Loucy (cell line): ENCODE results near the gene ZNF708.
"Not testable (repeated sequence)": the region's sequence is repeated elsewhere in the genome, so short reads cannot be mapped to it uniquely, and the experiment has no call there.

Experiments
- H2AFZ ChIP-seq: fragments of 200-600 bp; sonication (generic); 2 replicates; pipeline ENCODE4 v1.6.0; 2016; ENCODE audit warnings: antibody characterized with exemption, mild to moderate bottlenecking, low read length, moderate library complexity
- H3F3A ChIP-seq: fragments of 200-600 bp; 2 replicates; pipeline ENCODE4 v1.6.0; 2016; ENCODE audit warnings: antibody characterized with exemption, low read depth, mild to moderate bottlenecking
- H3K27me3 ChIP-seq: fragments of 200-600 bp; sonication (generic); 2 replicates; pipeline ENCODE4 v1.6.1; 2014; ENCODE audit warnings: low read length, mild to moderate bottlenecking; ENCODE audit not compliant: insufficient read depth, poor library complexity, severe bottlenecking
- H3K36me3 ChIP-seq: fragments of 200-600 bp; sonication (generic); 2 replicates; pipeline ENCODE4 v1.6.1; 2016; ENCODE audit warnings: low read length; ENCODE audit not compliant: insufficient read depth
- H3K4me1 ChIP-seq: fragments of 200-600 bp; sonication (generic); 2 replicates; pipeline ENCODE4 v1.5.1; 2014; ENCODE audit warnings: low read length, mild to moderate bottlenecking; ENCODE audit not compliant: insufficient read depth, poor library complexity, severe bottlenecking
- H3K4me2 ChIP-seq: fragments of 200-600 bp; sonication (generic); 2 replicates; pipeline ENCODE4 v1.6.0; 2014; ENCODE audit warnings: antibody characterized with exemption, low read length, low read depth, mild to moderate bottlenecking; ENCODE audit not compliant: poor library complexity, severe bottlenecking
- H3K4me3 ChIP-seq: fragments of 200-600 bp; sonication (generic); 2 replicates; pipeline ENCODE4 v1.5.1; 2014; ENCODE audit warnings: low read length, mild to moderate bottlenecking, mixed read lengths; ENCODE audit not compliant: poor library complexity, severe bottlenecking
- H3K79me2 ChIP-seq: fragments of 200-600 bp; sonication (generic); 2 replicates; pipeline ENCODE4 v1.6.1; 2014; ENCODE audit warnings: low read length; ENCODE audit not compliant: insufficient read depth
- H3K9ac ChIP-seq: fragments of 200-600 bp; sonication (generic); 2 replicates; pipeline ENCODE4 v1.6.0; 2014; ENCODE audit warnings: mild to moderate bottlenecking, low read depth, low read length, moderate library complexity; ENCODE audit not compliant: poor library complexity, severe bottlenecking
- H3K9me2 ChIP-seq: fragments of 200-600 bp; sonication (generic); replicated peaks from 2 replicates; pipeline ENCODE4 v1.6.1; 2016; ENCODE audit warnings: low read depth, low read length, mixed read lengths
- H3K9me3 ChIP-seq: fragments of 200-600 bp; sonication (generic); 2 replicates; pipeline ENCODE4 v1.6.1; 2014; ENCODE audit warnings: mild to moderate bottlenecking, antibody characterized with exemption, low read length, low read depth; ENCODE audit not compliant: insufficient read depth
- H4K20me1 ChIP-seq: fragments of 200-600 bp; sonication (generic); 2 replicates; pipeline ENCODE4 v1.6.0; 2014; ENCODE audit warnings: antibody characterized with exemption, low read length, mild to moderate bottlenecking; ENCODE audit not compliant: insufficient read depth, poor library complexity, severe bottlenecking
- EZH2phosphoT487 ChIP-seq: fragments of 200-600 bp; IDR thresholded peaks from 2 replicates; pipeline ENCODE4 v1.6.1; 2018; ENCODE audit warnings: antibody characterized with exemption, mild to moderate bottlenecking, moderate library complexity, borderline replicate concordance
- TF ChIP-seq, protein P1 (sequence below): fragments of 200-600 bp; sonication (generic); conservative IDR thresholded peaks from 2 replicates; pipeline ENCODE4 v1.5.1; 2014; ENCODE audit warnings: mild to moderate bottlenecking, antibody characterized with exemption, low read length

Gene ZNF708

DNA sequence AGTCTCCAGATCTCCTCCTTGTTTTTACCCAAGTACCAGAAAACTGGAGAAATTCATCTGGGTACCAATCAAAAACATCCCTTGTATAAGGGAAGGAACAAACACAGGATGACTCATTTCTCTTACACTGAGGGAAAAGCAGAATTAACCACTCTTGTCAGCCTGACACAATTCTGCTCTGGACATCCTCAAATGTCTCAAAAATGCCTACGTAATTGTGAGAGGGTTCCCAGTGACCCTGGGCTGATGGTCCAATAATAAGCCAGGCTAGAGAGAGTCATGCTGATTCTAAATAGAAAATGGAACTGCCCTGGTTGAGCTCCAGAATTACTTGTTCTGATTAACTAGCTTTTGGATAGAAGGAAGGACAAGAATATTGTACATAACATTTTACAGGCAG lies 14.5 kb downstream of the ZNF708 start:
- no peak for TF ChIP-seq EZH2phosphoT487
- TF ChIP-seq, protein P1, sequence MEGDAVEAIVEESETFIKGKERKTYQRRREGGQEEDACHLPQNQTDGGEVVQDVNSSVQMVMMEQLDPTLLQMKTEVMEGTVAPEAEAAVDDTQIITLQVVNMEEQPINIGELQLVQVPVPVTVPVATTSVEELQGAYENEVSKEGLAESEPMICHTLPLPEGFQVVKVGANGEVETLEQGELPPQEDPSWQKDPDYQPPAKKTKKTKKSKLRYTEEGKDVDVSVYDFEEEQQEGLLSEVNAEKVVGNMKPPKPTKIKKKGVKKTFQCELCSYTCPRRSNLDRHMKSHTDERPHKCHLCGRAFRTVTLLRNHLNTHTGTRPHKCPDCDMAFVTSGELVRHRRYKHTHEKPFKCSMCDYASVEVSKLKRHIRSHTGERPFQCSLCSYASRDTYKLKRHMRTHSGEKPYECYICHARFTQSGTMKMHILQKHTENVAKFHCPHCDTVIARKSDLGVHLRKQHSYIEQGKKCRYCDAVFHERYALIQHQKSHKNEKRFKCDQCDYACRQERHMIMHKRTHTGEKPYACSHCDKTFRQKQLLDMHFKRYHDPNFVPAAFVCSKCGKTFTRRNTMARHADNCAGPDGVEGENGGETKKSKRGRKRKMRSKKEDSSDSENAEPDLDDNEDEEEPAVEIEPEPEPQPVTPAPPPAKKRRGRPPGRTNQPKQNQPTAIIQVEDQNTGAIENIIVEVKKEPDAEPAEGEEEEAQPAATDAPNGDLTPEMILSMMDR = no peak
- Histone ChIP-seq H3K4me2 (no peak overlapping the region), H3F3A (no peaks in the 10 kb centered on the region), H3K79me2 (peaks cover 88% of the 10 kb centered on the region), H3K36me3 (no peaks in the 10 kb centered on the region; the same call in 1 of the 2 replicates), H4K20me1 (peaks cover 49% of the 10 kb centered on the region), H3K4me3 (no peak overlapping the region), H3K4me1 (no peaks in the 10 kb centered on the region), H3K9ac (no peak overlapping the region), H3K9me3 (no peaks in the 10 kb centered on the region), H3K9me2 (no peaks in the 10 kb centered on the region), H3K27me3 (no peaks in the 10 kb centered on the region), H2AFZ (no peak overlapping the region)

DNA sequence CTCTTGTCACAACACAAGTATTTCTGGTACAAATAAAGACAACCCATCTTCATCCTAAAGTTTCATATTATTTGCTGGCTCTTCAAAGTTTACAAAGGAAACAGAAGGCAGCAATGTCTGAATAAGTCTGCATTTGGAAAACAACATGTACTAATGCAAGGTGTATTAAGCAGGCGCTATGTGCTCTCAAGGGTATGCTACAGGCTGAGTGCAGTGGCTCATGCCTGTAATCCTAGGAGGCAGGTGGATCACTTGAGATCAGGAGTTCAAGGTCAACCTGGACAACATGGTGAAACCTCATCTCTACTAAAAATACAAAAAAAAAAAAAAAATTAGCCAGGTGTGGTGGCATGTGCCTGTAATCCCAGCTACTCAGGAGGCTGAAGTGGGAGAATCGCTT lies 16.4 kb downstream of the ZNF708 start:
- Histone ChIP-seq H4K20me1 (peaks cover 35% of the 10 kb centered on the region), H3K79me2 (peaks cover 77% of the 10 kb centered on the region), H3K36me3 (peaks cover 11% of the 10 kb centered on the region; the same call in 1 of the 2 replicates)
- H3K4me3 ChIP-seq, H3K9me3 ChIP-seq, H2AFZ ChIP-seq, H3K4me2 ChIP-seq, H3K4me1 ChIP-seq, H3K9me2 ChIP-seq, H3F3A ChIP-seq, H3K9ac ChIP-seq, H3K27me3 ChIP-seq: not testable (repeated sequence)

DNA sequence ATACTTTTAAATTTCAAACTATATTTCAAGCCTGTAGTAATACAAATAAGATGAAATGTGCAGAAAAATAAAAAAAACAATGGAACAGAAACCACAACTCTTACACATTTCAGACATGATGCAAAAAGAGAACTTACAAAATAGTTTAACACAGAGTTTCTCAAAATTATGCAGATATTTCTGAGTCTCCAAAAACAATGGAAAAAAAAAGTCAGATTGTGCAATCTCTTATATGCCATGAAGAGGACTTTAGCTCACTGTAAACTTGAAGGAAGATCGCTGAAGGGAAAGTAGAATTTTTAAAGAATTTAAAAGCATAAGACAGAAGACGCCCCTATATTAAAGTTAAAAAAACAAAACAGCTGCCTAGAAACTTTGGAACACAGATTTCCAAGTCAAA lies 20.4 kb downstream of the ZNF708 start:
- TF ChIP-seq, protein P1 = no peak
- Histone ChIP-seq H3K4me2 (no peak overlapping the region), H3K79me2 (peaks cover 44% of the 10 kb centered on the region), H3K9me3 (no peaks in the 10 kb centered on the region), H3K27me3 (no peaks in the 10 kb centered on the region), H3K4me3 (no peak overlapping the region), H3K36me3 (peaks cover 38% of the 10 kb centered on the region), H2AFZ (no peak overlapping the region), H3F3A (no peaks in the 10 kb centered on the region), H3K9ac (no peak overlapping the region), H3K9me2 (no peaks in the 10 kb centered on the region), H4K20me1 (peaks cover 7% of the 10 kb centered on the region), H3K4me1 (no peaks in the 10 kb centered on the region)

- Histone ChIP-seq H3K79me2 (peaks cover 27% of the 10 kb centered on the region), H3K36me3 (peaks cover 42% of the 10 kb centered on the region)
- not testable (repeated sequence) for H4K20me1 ChIP-seq, H3K4me2 ChIP-seq, H3F3A ChIP-seq, H3K27me3 ChIP-seq, H2AFZ ChIP-seq, H3K9ac ChIP-seq, H3K4me3 ChIP-seq, H3K4me1 ChIP-seq, H3K9me2 ChIP-seq, H3K9me3 ChIP-seq
These were observed 22.2 kb downstream of the ZNF708 start for GRCh38 chr19:21306881-21307479.

DNA sequence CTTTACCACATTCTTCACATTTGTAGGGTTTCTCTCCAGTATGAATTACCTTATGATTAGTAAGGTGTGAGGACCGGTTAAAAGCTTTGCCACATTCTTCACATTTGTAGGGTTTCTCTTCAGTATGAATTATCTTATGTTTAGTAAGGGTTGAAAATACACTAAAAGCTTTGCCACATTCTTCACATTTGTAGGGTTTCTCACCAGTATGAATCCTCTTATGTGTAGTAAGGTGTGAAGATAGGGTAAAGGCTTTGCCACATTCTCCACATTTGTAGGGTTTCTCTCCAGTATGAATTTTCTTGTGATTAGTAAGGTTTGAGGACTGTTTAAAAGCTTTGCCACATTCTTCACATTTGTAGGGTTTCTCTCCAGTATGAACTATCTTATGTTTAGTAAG lies 35.4 kb downstream of the ZNF708 start:
- H3K4me2 ChIP-seq, H3K79me2 ChIP-seq, H3K4me1 ChIP-seq, H3K9ac ChIP-seq, H4K20me1 ChIP-seq, H3K4me3 ChIP-seq, H3K9me2 ChIP-seq, H3F3A ChIP-seq, H3K9me3 ChIP-seq, H3K27me3 ChIP-seq, H2AFZ ChIP-seq: not testable (repeated sequence)
- H3K36me3 ChIP-seq = peaks cover 42% of the 10 kb centered on the region
